Sigmoid colon (tissue), 3 donors: ENCODE results near the gene ZNF503.

Experiments used
- CTCF ChIP-seq, 4 experiments: fragments of 450-650 bp in 3 of 4; fragments of 200-600 bp in 1 of 4; IDR thresholded peaks; one replicate each; pipeline ENCODE4 v1.5.1; 2016 to 2019; ENCODE audit warnings: antibody characterized with exemption in 4 of 4, mild to moderate bottlenecking in 3 of 4, moderate library complexity in 2 of 4
- POLR2A ChIP-seq, 2 donors: fragments of 450-650 bp; IDR thresholded peaks; one replicate each; pipeline ENCODE4 v1.6.1; 2016; ENCODE audit warnings: antibody characterized with exemption in 2 of 2, mild to moderate bottlenecking in 2 of 2, moderate library complexity in 2 of 2

- TF ChIP-seq CTCF (IDR thresholded peaks at IDR 0.05) (no peak), POLR2A (IDR thresholded peaks at IDR 0.05) (no peak)
Observed at GRCh38 chr10:75379817-75380216, 21.7 kb downstream of the ZNF503 start.
